Astrocyte (in vitro differentiated cells and primary cell): Measurements from ENCODE around the gene COQ10B.

Experiments used
- EZH2 ChIP-seq: IDR thresholded peaks from 2 replicates; pipeline ENCODE4 v1.6.1; 2012; ENCODE audit warnings: mild to moderate bottlenecking, low read length, inconsistent platforms; ENCODE audit not compliant: insufficient read depth
- TF ChIP-seq, protein P1 (sequence below): IDR thresholded peaks from 2 replicates; pipeline ENCODE4 v1.5.1; 2011; ENCODE audit warnings: low read depth, mild to moderate bottlenecking, inconsistent platforms, low read length, moderate library complexity; ENCODE audit not compliant: insufficient read depth

DNA sequence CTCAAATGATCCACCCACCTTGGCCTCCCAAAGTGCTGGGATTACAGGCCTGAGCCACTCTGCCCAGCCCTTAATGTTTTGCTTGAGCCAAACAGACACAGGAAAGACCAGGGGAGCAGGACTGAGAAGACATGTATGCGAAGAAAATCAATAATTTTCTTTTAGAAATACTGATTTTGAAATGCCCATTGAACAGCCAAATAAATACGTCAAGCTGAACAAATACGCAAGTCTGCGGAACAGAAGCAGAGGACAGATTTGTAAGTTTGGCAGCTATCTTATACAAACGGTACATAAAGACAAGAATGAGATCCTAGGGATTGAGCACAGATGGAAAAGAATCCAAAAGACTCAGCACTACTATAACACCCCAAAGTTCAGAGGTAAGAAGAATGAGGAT is 39.3 kb upstream of the COQ10B start:
- TF ChIP-seq, protein P1, sequence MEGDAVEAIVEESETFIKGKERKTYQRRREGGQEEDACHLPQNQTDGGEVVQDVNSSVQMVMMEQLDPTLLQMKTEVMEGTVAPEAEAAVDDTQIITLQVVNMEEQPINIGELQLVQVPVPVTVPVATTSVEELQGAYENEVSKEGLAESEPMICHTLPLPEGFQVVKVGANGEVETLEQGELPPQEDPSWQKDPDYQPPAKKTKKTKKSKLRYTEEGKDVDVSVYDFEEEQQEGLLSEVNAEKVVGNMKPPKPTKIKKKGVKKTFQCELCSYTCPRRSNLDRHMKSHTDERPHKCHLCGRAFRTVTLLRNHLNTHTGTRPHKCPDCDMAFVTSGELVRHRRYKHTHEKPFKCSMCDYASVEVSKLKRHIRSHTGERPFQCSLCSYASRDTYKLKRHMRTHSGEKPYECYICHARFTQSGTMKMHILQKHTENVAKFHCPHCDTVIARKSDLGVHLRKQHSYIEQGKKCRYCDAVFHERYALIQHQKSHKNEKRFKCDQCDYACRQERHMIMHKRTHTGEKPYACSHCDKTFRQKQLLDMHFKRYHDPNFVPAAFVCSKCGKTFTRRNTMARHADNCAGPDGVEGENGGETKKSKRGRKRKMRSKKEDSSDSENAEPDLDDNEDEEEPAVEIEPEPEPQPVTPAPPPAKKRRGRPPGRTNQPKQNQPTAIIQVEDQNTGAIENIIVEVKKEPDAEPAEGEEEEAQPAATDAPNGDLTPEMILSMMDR, result no peak
- no peak for TF ChIP-seq EZH2
